Activated T-helper 1 cell treated with anti-CD3 and anti-CD28 coated beads, Interleukin-2, amount 50 U/mL, for 16 hours (primary cell): ENCODE results near the gene PRDM1.

Source experiments
- DNase-seq, 2 donors: peaks; one replicate each; pipeline ENCODE4 v3.0.0-alpha.2; 2020; ENCODE audit warnings: low read depth in 1 of 2, low spot score in 1 of 2

PRDM1 gene

GRCh38 chr6:106094964-106095335 lies 8.8 kb downstream of the PRDM1 start:
- DNase-seq = no peak

- DNase-seq = peak in 1 of 2 donors; percentile 44
These were observed 11.5 kb downstream of the PRDM1 start for GRCh38 chr6:106097411-106098231.

- peak in 1 of 2 donors; percentile 72 for DNase-seq
These were observed 12.5 kb downstream of the PRDM1 start for GRCh38 chr6:106098383-106099234.

GRCh38 chr6:106099235-106099537 lies 13.1 kb downstream of the PRDM1 start:
- no peak for DNase-seq

GRCh38 chr6:106100755-106101154 lies 14.6 kb downstream of the PRDM1 start:
- no peak for DNase-seq

GRCh38 chr6:106101466-106101865 lies 15.3 kb downstream of the PRDM1 start:
- DNase-seq = no peak

GRCh38 chr6:106102034-106102433 lies 15.9 kb downstream of the PRDM1 start:
- peak in 1 of 2 donors; percentile 35 for DNase-seq

GRCh38 chr6:106102967-106103727 lies 17.0 kb downstream of the PRDM1 start:
- no peak for DNase-seq

GRCh38 chr6:106103728-106104109 lies 17.6 kb downstream of the PRDM1 start:
- peak in 1 of 2 donors; percentile 44 for DNase-seq

GRCh38 chr6:106104476-106104875 lies 18.3 kb downstream of the PRDM1 start:
- no peak for DNase-seq

GRCh38 chr6:106104941-106105340 lies 18.8 kb downstream of the PRDM1 start:
- no peak for DNase-seq

- no peak for DNase-seq
These were observed 19.4 kb downstream of the PRDM1 start for GRCh38 chr6:106105493-106105892.

- no peak for DNase-seq
These were observed 20.3 kb downstream of the PRDM1 start for GRCh38 chr6:106106276-106107042.

- no peak for DNase-seq
These were observed 21.0 kb downstream of the PRDM1 start for GRCh38 chr6:106107043-106107613.

- no peak for DNase-seq
These were observed 22.0 kb downstream of the PRDM1 start for GRCh38 chr6:106108129-106108528.

- no peak for DNase-seq
These were observed 22.9 kb downstream of the PRDM1 start for GRCh38 chr6:106109029-106109428.

- DNase-seq = no peak
These were observed 24.2 kb downstream of the PRDM1 start for GRCh38 chr6:106110164-106110826.

- no peak for DNase-seq
These were observed 26.3 kb downstream of the PRDM1 start for GRCh38 chr6:106112433-106112832.

GRCh38 chr6:106113256-106113959 lies 27.3 kb downstream of the PRDM1 start:
- DNase-seq = no peak
